Ectodermal cell (in vitro differentiated cells): Measurements from ENCODE around the gene LRRC8E. TPM values are rescaled to one million over a fixed set of nuclear protein-coding genes. Genes with fewer than 3 reads are reported as not detected.

Experiments
- H3K27ac ChIP-seq: 2 replicates; pipeline ENCODE4 v1.7.0; 2013; ENCODE audit warnings: mild to moderate bottlenecking, low read depth, low read length; ENCODE audit not compliant: insufficient read depth, poor library complexity, severe bottlenecking
- H3K27me3 ChIP-seq: 2 replicates; pipeline ENCODE4 v1.7.0; 2013; ENCODE audit warnings: mild to moderate bottlenecking, low read length; ENCODE audit not compliant: insufficient read depth, control insufficient read depth, poor library complexity, severe bottlenecking
- H3K36me3 ChIP-seq: one replicate; pipeline ENCODE4 v1.7.0; 2013; ENCODE audit warnings: low read length; ENCODE audit not compliant: control insufficient read depth, insufficient read depth
- H3K4me1 ChIP-seq: one replicate; pipeline ENCODE4 v1.7.0; 2013; ENCODE audit warnings: low read length; ENCODE audit not compliant: control insufficient read depth, insufficient read depth
- H3K4me3 ChIP-seq: 2 replicates; pipeline ENCODE4 v1.7.0; 2013; ENCODE audit warnings: low read depth, low read length, control low read depth; ENCODE audit not compliant: insufficient read depth
- H3K9me3 ChIP-seq: 2 replicates; pipeline ENCODE4 v1.7.0; 2013; ENCODE audit warnings: mild to moderate bottlenecking, low read length, moderate library complexity; ENCODE audit not compliant: control insufficient read depth
- WGBS, 2 experiments: methylation state at CpG; one replicate each; pipeline ENCODE4 v1.1.7; 2013; ENCODE audit warnings: missing lambda C conversion rate in 2 of 2; 5-methylcytosine and 5-hydroxymethylcytosine counted together
- polyA plus RNA-seq, 4 experiments: library from polyadenylated mRNA; stranded (reverse); fragments of 50-300 nt; gene quantifications; one replicate each; pipeline ENCODE4 v1.2.3, GENCODE V29; 2013

The LRRC8E gene
- polyA plus RNA-seq (2013, experiment 1 of 4) = 0.31 TPM
- 0.21 TPM for polyA plus RNA-seq (2013, experiment 2 of 4)
- 0.37 TPM for polyA plus RNA-seq (2013, experiment 3 of 4)
- polyA plus RNA-seq (2013, experiment 4 of 4) = 0.16 TPM

GRCh38 chr19:7888145-7888825, at the start of gene LRRC8E:
Gene LRRC8E (plus strand): TSS chr19:7888510. CDS start chr19:7895604, 7,094 bp downstream.
- WGBS, 2 experiments = 9 to 10% methylated on average over 53 of the region's 53 CpGs
- Histone ChIP-seq H3K27me3 (peaks cover 22% of the 10 kb centered on the region), H3K4me1 (no peaks in the 10 kb centered on the region), H3K4me3 (peak within 1 kb of the TSS; percentile 35), H3K36me3 (no peaks in the 10 kb centered on the region), H3K27ac (no peak within 1 kb of the TSS), H3K9me3 (no peaks in the 10 kb centered on the region)

GRCh38 chr19:7839476-7839875, 48.8 kb upstream of the LRRC8E start:
- WGBS, 2 experiments = 85 to 87% methylated on average over 6 of the region's 6 CpGs
- H3K4me1 ChIP-seq = no peaks in the 10 kb centered on the region
- H3K9me3 ChIP-seq = no peaks in the 10 kb centered on the region
- no peak overlapping the region for H3K4me3 ChIP-seq
- no peak overlapping the region for H3K27ac ChIP-seq
- H3K36me3 ChIP-seq = no peaks in the 10 kb centered on the region
- no peaks in the 10 kb centered on the region for H3K27me3 ChIP-seq

- H3K4me1 ChIP-seq = no peaks in the 10 kb centered on the region
- no peaks in the 10 kb centered on the region for H3K27me3 ChIP-seq
- no peak overlapping the region for H3K27ac ChIP-seq
- no peaks in the 10 kb centered on the region for H3K36me3 ChIP-seq
- H3K9me3 ChIP-seq = no peaks in the 10 kb centered on the region
- WGBS, 2 experiments = 94 to 96% methylated on average over 8 of the region's 8 CpGs
- no peak overlapping the region for H3K4me3 ChIP-seq
Observed at GRCh38 chr19:7840629-7841028, 47.7 kb upstream of the LRRC8E start.

DNA sequence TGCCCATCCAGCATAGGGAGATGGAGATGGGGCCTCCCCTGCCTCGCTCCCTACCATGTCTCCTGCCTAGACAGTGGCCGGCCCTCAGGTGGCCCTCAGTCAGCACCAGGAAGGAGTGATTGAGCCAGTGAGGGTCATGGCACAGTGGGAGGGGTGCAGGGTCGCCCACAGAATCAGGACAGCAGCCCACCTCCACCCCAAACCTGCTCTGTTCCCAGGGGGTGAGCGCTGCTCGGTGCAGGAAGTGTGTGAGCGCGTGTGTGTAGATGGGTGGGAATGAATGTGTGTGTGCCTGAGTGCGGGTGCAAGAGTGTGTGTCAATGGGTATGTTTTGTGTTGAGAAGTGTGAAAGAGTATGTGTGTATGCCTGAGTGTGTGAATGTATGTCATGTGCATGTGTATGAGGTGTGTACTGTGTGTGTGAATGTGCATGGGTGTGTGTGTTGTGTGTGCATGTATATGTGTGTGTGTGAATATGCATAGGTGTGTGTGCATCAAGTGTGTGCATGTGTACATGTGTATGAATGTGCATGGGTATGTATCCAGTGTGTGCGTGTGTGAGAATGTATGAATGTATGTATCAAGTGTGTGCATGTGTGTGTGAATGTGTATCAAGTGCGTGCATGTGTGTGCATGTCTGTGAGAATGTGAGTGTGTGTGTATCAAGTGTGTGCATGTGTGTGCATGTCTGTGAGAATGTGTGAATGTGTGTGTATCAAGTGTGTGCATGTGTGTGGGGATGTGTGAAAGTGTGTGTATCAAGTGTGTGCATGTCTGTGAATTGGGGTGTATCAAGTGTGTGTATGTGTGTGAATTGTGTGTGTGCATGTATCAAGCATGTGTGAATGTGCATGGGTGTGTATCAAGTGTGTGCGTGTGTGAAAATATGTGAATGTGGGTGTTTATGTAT, 46.3 kb upstream of the LRRC8E start:
- Histone ChIP-seq H3K4me3 (no peak overlapping the region), H3K27me3 (no peaks in the 10 kb centered on the region), H3K4me1 (no peaks in the 10 kb centered on the region), H3K36me3 (no peaks in the 10 kb centered on the region), H3K9me3 (no peaks in the 10 kb centered on the region), H3K27ac (no peak overlapping the region)
- WGBS, 2 experiments = 90 to 92% methylated on average over 11 of the region's 11 CpGs

GRCh38 chr19:7842661-7843294, 45.5 kb upstream of the LRRC8E start:
- no peaks in the 10 kb centered on the region for H3K4me1 ChIP-seq
- H3K27ac ChIP-seq = no peak overlapping the region
- H3K4me3 ChIP-seq = no peak overlapping the region
- no peaks in the 10 kb centered on the region for H3K9me3 ChIP-seq
- H3K36me3 ChIP-seq = no peaks in the 10 kb centered on the region
- H3K27me3 ChIP-seq = no peaks in the 10 kb centered on the region
- WGBS, 2 experiments = 93 to 94% methylated on average over 12 of the region's 12 CpGs

GRCh38 chr19:7843521-7843920, 44.8 kb upstream of the LRRC8E start:
- no peaks in the 10 kb centered on the region for H3K27me3 ChIP-seq
- no peaks in the 10 kb centered on the region for H3K9me3 ChIP-seq
- H3K36me3 ChIP-seq = no peaks in the 10 kb centered on the region
- H3K27ac ChIP-seq = no peak overlapping the region
- WGBS, 2 experiments = 95% methylated on average over 6 of the region's 6 CpGs
- no peaks in the 10 kb centered on the region for H3K4me1 ChIP-seq
- no peak overlapping the region for H3K4me3 ChIP-seq

DNA sequence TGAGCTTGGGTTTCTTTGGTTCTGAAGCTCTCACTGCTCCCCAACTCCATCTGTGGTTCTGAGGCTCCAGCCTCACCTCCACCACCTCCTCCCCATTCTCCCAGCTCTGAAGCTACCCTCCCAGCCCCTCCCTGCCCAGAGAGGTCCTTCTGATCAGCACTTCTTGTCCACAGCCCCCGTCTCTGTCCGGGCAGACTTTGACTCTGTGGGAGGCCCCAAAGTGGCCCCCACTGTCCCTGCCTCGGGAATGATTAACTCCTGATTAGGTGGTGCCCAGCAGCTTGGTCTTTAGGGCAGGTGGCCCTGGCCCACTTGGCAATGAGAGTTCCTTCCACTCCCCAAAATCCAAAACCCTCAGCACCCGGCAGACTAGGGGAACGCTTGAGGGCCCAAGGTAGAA, 43.9 kb upstream of the LRRC8E start:
- Histone ChIP-seq H3K4me3 (no peak overlapping the region), H3K4me1 (no peaks in the 10 kb centered on the region), H3K9me3 (no peaks in the 10 kb centered on the region), H3K27ac (no peak overlapping the region), H3K36me3 (no peaks in the 10 kb centered on the region), H3K27me3 (no peaks in the 10 kb centered on the region)
- 81 to 85% methylated on average over 5 of the region's 5 CpGs for WGBS, 2 experiments

DNA sequence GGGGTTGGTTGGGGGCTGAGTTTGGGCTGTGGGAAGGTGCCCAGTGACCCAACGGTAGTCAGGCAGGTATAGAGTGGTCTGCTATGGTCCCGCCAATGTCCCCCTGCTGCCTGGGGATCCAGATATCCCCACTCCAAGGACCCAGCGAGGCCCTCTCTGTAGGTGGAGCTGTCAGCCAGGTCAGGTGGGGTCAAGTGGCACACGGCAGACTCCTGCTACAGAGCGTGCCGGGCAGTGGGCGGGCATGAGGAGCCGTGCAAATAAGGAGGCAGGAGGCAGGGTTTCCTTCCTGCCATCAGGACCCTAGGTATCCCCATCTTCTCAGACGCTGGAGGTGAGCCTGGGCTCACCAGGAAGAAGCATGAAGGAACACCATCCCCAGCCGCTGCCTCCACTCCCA, 43.4 kb upstream of the LRRC8E start:
- H3K27ac ChIP-seq = no peak overlapping the region
- H3K4me1 ChIP-seq = no peaks in the 10 kb centered on the region
- no peaks in the 10 kb centered on the region for H3K27me3 ChIP-seq
- H3K36me3 ChIP-seq = no peaks in the 10 kb centered on the region
- no peaks in the 10 kb centered on the region for H3K9me3 ChIP-seq
- no peak overlapping the region for H3K4me3 ChIP-seq
- 80 to 85% methylated on average over 10 of the region's 10 CpGs for WGBS, 2 experiments

- H3K27me3 ChIP-seq = no peaks in the 10 kb centered on the region
- H3K36me3 ChIP-seq = no peaks in the 10 kb centered on the region
- no peak overlapping the region for H3K4me3 ChIP-seq
- H3K9me3 ChIP-seq = no peaks in the 10 kb centered on the region
- no peak overlapping the region for H3K27ac ChIP-seq
- H3K4me1 ChIP-seq = no peaks in the 10 kb centered on the region
- 92% methylated on average over 20 of the region's 20 CpGs for WGBS, 2 experiments
Observed at GRCh38 chr19:7845390-7846154, 42.7 kb upstream of the LRRC8E start.
